Heart left ventricle (tissue), 13 donors: ENCODE data around the gene ADAMTSL2.

ENCODE experiments used
- POLR2A ChIP-seq, 2 donors: fragments of 450-650 bp; IDR thresholded peaks; one replicate each; pipeline ENCODE4 v1.6.1; 2017; ENCODE audit warnings: antibody characterized with exemption in 2 of 2, mild to moderate bottlenecking in 2 of 2, moderate library complexity in 2 of 2
- TF ChIP-seq, protein P1 (sequence below), 12 donors: fragments of 200-600 bp; sonication (generic) in 4 of 12; IDR thresholded peaks; one replicate each; pipeline versions ENCODE4 v1.5.0 to v1.8.0; 2018 to 2022; ENCODE audit warnings: antibody characterized with exemption in 12 of 12, mild to moderate bottlenecking in 5 of 12
- donor health status: ischemic (EF 13 %, LVEDD 7.1; RV severe dilation, severe dysfunction).
- donor health status: DM: no; HTN: yes; CAD: no.
- donor health status: DM: no; HTN: no; CAD: no.
- donor health status: ischemic (EF 25% LVEDD 6.9; RV normal size, moderate dysfunction).
- donor health status: ischemic (EF 25% LVEDD 5.7; RV mildly dilated, moderate dysfunction).
- donor health status: ischemic (EF 35%, LVEDD 5.7; RV mildly dilated, moderate dysfunction).
- donor health status: nonischemic (EF 11% LVEDD 7.7; RV severe dilation, severe dysfunction).
- donor health status: DM: yes; HTN: yes; CAD: no.
- donor health status: PGD.
- donor health status: ischemic (EF 29% LVEDD 5.4; RV normal size, mild dysfunction).
- donor health status: nonischemic (EF 23%, LVEDD 6.1; RV moderate dilation, normal function).

DNA sequence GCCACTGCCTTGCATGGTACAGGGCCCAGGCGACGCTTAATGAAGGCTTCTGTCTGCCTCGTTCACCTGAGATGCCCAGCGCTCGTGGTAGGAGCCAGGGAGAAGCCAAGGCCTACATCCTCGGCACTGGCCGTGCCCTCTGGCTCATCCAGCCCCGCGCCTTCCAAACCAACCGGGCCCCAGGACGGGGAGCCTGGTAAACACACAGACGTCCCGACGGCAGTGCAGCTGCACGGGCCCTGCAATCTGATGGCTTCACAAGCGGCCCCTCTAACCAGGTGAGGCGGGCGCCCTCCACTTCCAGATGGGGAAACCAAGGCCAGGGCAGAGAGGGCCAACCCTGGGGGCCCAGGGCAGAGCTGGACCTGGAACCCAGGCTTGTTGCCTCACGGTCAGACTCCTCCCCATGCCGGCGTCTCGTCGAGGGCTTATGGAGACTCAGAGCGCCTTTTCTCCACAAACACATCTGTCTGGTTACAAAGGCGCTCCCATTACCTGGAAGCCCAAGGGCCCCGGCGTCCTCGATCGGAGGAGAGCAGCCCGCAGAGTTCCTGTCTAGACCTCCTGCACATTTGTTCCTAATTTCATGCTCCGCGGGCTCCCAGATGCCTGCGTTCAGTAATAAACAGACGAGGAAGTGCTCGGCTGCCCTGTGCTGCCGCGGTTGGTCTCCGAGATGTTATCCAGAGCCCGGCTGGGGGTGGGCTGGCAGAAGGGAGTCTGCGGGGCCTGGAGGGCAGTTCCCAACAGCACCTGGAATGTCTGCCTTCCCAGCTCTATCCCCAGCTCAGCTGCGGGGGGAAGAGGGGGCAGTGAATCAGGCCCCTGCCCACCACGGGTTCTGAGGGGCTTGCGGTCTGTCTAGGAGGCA lies 51.2 kb downstream of the ADAMTSL2 start:
- TF ChIP-seq, protein P1, sequence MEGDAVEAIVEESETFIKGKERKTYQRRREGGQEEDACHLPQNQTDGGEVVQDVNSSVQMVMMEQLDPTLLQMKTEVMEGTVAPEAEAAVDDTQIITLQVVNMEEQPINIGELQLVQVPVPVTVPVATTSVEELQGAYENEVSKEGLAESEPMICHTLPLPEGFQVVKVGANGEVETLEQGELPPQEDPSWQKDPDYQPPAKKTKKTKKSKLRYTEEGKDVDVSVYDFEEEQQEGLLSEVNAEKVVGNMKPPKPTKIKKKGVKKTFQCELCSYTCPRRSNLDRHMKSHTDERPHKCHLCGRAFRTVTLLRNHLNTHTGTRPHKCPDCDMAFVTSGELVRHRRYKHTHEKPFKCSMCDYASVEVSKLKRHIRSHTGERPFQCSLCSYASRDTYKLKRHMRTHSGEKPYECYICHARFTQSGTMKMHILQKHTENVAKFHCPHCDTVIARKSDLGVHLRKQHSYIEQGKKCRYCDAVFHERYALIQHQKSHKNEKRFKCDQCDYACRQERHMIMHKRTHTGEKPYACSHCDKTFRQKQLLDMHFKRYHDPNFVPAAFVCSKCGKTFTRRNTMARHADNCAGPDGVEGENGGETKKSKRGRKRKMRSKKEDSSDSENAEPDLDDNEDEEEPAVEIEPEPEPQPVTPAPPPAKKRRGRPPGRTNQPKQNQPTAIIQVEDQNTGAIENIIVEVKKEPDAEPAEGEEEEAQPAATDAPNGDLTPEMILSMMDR (IDR thresholded peaks at IDR 0.05) = no peak
- TF ChIP-seq POLR2A (IDR thresholded peaks at IDR 0.05) = no peak
